ENCODE results near the gene SFI1. TPM values are rescaled to one million over a fixed set of nuclear protein-coding genes. Genes with fewer than 3 reads are reported as not detected.

Gene SFI1
- total RNA-seq, 1 experiment from 2014 or later = 53.1 TPM

GRCh38 chr22:31647066-31647465, 150.7 kb downstream of the SFI1 start:
- Histone ChIP-seq H3K27ac (ENCODE audit: low read depth, low read length) (peak overlapping the region; percentile 75), H3K9ac (ENCODE audit: low read length) (peak overlapping the region; percentile 54), H3K9me3 (ENCODE audit: control insufficient read depth in 1 of 2, insufficient read depth in 1 of 2, low read depth in 1 of 2, low read length in 2 of 2) (no peaks in the 10 kb centered on the region), H3K9me2 (ENCODE audit: insufficient read depth) (no peaks in the 10 kb centered on the region), H3K4me3 (replicated peaks in 1 of 2; ENCODE audit: low read depth in 1 of 2, low read length in 2 of 2) (peak overlapping the region in 1 of 2 experiments; percentile 12; a peak in 1 of 4 replicates), H3K79me2 (ENCODE audit: insufficient read depth, low read length) (peaks cover 65% of the 10 kb centered on the region), H3K4me1 (ENCODE audit: control insufficient read depth in 1 of 2, insufficient read depth in 2 of 2, low read length in 2 of 2) (peaks cover 35 to 69% of the 10 kb centered on the region in 2 experiments), H3K27me3 (ENCODE audit: insufficient read depth, low read length) (no peaks in the 10 kb centered on the region), H3K4me2 (ENCODE audit: low read length) (peak overlapping the region; percentile 57), H2AFZ (ENCODE audit: low read depth, low read length, poor library complexity, severe bottlenecking) (no peak overlapping the region), H3K36me3 (ENCODE audit: control insufficient read depth in 1 of 2, insufficient read depth in 2 of 2, low read length in 2 of 2) (peaks cover 6 to 17% of the 10 kb centered on the region in 2 experiments; a peak in 3 of 4 replicates), H4K20me1 (ENCODE audit: insufficient read depth) (no peaks in the 10 kb centered on the region)
- DNase-seq (ENCODE audit: low read depth, low spot score) (no peak), ATAC-seq (peak; percentile 22)
- intact Hi-C loops (cut with micrococcal nuclease) = no loop called here
- peak; percentile 6; the same call in 1 of the 2 replicates for TF ChIP-seq SRF (IDR thresholded peaks at IDR 0.05; ENCODE audit: low read depth)
- TF ChIP-seq REST (IDR thresholded peaks at IDR 0.05; ENCODE audit: low read depth) = no peak
- no peak for TF ChIP-seq SP1 (IDR thresholded peaks at IDR 0.05; ENCODE audit: low read depth)
- BruUV-seq (replicated peaks) = TSS peak; percentile 32
- ChIA-PET RAD21 (ENCODE audit: low non-redundant PET in 1 of 2, low total read pairs in 2 of 2, uncharacterized antibody in 2 of 2, unreplicated experiment in 2 of 2) (interaction anchor here (0.6 to 1.4 kb wide), 3 partner anchors 15 to 431 kb away, joined by 3 to 4 read pairs (median 3); partner anchors contain the start of gene PISD (in 2 of the 2)), POLR2A (interaction anchor here (0.9 to 2.1 kb wide), 2 partner anchors 15 to 404 kb away, joined by 3 to 10 read pairs; partner anchors contain the start of gene PISD), CTCF (interaction anchor here (1.6 to 2.2 kb wide), 2 partner anchors 91 to 324 kb away, joined by 3 to 10 read pairs; no protein-coding TSS in a partner anchor)

All from HCT116 (cell line).